ENCODE results near the gene NAIP. TPM values are rescaled to one million over a fixed set of nuclear protein-coding genes. Genes with fewer than 3 reads are reported as not detected.

NAIP gene
- total RNA-seq, 1 donor from 2014 or later = 46.3 TPM

Other genes starting within 250 kb of the NAIP start
- gene SERF1A, start 124.7 kb downstream of the NAIP start, total RNA-seq = 22.3 and 36.5 TPM in 2 replicates
- gene SMN1, start 100.3 kb downstream of the NAIP start, total RNA-seq = 42.9 and 47.0 TPM in 2 replicates
- 48.5 and 49.1 TPM in 2 replicates for gene GTF2H2, start 42.3 kb upstream of the NAIP start, total RNA-seq